Measurements from ENCODE around the gene SEMA6C.

Gene SEMA6C

GRCh38 chr1:151137789-151138188, 8.6 kb downstream of the SEMA6C start:
- Histone ChIP-seq H4K91ac (ENCODE audit: low read depth, low read length, poor library complexity) (no peak overlapping the region), H3K4me2 (ENCODE audit: insufficient read depth, low read length, poor library complexity, severe bottlenecking) (no peak overlapping the region), H2BK12ac (ENCODE audit: low read length) (no peak overlapping the region), H2BK5ac (ENCODE audit: low read length) (no peak overlapping the region), H2BK15ac (ENCODE audit: low read length) (no peak overlapping the region), H4K8ac (ENCODE audit: low read depth, low read length) (peak overlapping the region; percentile 82), H3K4ac (ENCODE audit: low read length) (no peak overlapping the region), H3K23ac (ENCODE audit: low read depth, low read length, poor library complexity) (no peak overlapping the region), H3K18ac (ENCODE audit: low read length) (no peak overlapping the region), H3K14ac (ENCODE audit: low read length) (no peak overlapping the region), H3K4me1 (ENCODE audit: control insufficient read depth in 2 of 2, insufficient read depth in 1 of 2, low read depth in 1 of 2, low read length in 2 of 2) (peaks cover 2 to 5% of the 10 kb centered on the region in 2 donors), H3K9ac (ENCODE audit: low read depth, low read length, poor library complexity) (no peak overlapping the region), H3K36me3 (replicated peaks in 1 of 2; ENCODE audit: control insufficient read depth in 2 of 2, insufficient read depth in 2 of 2, low read length in 2 of 2) (peaks cover 44 to 80% of the 10 kb centered on the region in 2 donors), H2AK5ac (ENCODE audit: low read depth, low read length) (no peak overlapping the region), H3K27ac (replicated peaks; ENCODE audit: low read length) (no peak overlapping the region), H3K79me1 (ENCODE audit: low read depth, low read length) (peaks cover 1% of the 10 kb centered on the region), H3K4me3 (ENCODE audit: low read length in 2 of 2) (no peak overlapping the region), H3K9me3 (replicated peaks in 1 of 2; ENCODE audit: control insufficient read depth in 2 of 2, insufficient read depth in 1 of 2, low read depth in 1 of 2, low read length in 2 of 2) (no peaks in the 10 kb centered on the region), H3K27me3 (ENCODE audit: control insufficient read depth in 3 of 3, insufficient read depth in 3 of 3, low read depth in 1 of 3, low read length in 3 of 3) (peaks cover 0 to 14% (median 0%) of the 10 kb centered on the region in 3 experiments), H2AFZ (ENCODE audit: low read length) (no peak overlapping the region), H2BK120ac (ENCODE audit: low read depth, low read length) (no peak overlapping the region)
- WGBS, 2 donors (ENCODE audit: extremely low coverage in 2 of 2, insufficient read length in 2 of 2, insufficient replicate concordance in 1 of 2): no CpG with 5 or more reads among the region's 7 CpGs
- no peak for DNase-seq (ENCODE audit: low spot score)

DNA sequence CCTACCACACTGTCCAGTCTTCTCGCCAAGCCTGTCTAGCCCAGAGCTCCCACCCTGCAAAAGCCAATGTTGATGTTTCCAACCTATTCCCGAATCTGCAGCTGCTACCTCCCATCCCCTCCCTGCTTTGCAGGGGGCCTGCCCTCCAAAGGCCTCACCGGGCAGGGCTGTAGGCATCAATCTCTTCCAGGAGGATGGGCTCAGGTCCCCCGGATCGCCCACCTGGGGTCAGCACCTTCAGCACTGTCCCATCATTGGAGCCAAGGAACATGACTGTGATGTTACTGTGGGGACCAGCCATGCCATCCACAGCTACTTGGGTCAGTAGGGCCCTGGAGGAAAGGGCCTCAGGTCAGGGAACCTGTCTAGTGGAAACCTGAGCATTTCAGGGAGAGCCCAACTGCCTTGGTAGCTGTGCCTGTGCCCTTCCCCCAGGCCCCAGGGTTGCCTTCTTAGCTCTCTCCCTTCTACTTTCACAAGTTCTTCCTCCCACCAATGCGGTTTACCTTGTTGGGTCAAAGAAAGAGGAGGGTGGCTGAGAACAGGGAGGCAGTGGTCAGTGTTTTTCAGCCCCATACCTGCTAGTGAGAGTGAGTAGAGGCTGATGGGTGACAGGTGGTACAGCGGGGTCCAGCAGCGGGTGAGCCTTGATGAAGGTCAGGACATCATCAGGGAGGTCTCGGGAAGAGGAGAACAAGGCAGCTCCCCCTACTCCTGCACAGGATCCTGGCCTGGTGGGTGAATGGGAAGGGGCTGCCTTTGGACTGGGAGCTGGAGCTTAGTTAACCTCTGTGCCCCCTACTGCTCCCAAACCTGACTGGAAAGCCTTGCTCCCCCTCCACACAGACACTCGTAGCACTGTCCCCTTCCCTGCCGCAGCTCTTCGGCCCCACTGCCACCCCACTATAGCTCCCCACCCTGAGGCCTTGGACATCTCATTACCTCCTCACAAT, 10.7 kb downstream of the SEMA6C start:
- Histone ChIP-seq H3K36me3 (replicated peaks in 1 of 2; ENCODE audit: control insufficient read depth in 2 of 2, insufficient read depth in 2 of 2, low read length in 2 of 2) (peaks cover 42 to 79% of the 10 kb centered on the region in 2 donors), H2BK15ac (ENCODE audit: low read length) (no peak overlapping the region), H3K79me1 (ENCODE audit: low read depth, low read length) (peaks cover 1% of the 10 kb centered on the region), H3K27me3 (ENCODE audit: control insufficient read depth in 3 of 3, insufficient read depth in 3 of 3, low read depth in 1 of 3, low read length in 3 of 3) (peaks cover 0 to 27% (median 5%) of the 10 kb centered on the region in 3 experiments), H2AFZ (ENCODE audit: low read length) (no peak overlapping the region), H3K4me1 (ENCODE audit: control insufficient read depth in 2 of 2, insufficient read depth in 1 of 2, low read depth in 1 of 2, low read length in 2 of 2) (peaks cover 0 to 8% of the 10 kb centered on the region in 2 donors), H3K4me2 (ENCODE audit: insufficient read depth, low read length, poor library complexity, severe bottlenecking) (no peak overlapping the region), H3K4me3 (ENCODE audit: low read length in 2 of 2) (no peak overlapping the region), H3K27ac (replicated peaks; ENCODE audit: low read length) (no peak overlapping the region), H3K14ac (ENCODE audit: low read length) (no peak overlapping the region), H2BK12ac (ENCODE audit: low read length) (no peak overlapping the region), H4K91ac (ENCODE audit: low read depth, low read length, poor library complexity) (no peak overlapping the region), H4K8ac (ENCODE audit: low read depth, low read length) (no peak overlapping the region), H2BK5ac (ENCODE audit: low read length) (no peak overlapping the region), H3K9me3 (replicated peaks in 1 of 2; ENCODE audit: control insufficient read depth in 2 of 2, insufficient read depth in 1 of 2, low read depth in 1 of 2, low read length in 2 of 2) (no peaks in the 10 kb centered on the region), H2BK120ac (ENCODE audit: low read depth, low read length) (no peak overlapping the region), H3K4ac (ENCODE audit: low read length) (no peak overlapping the region), H3K9ac (ENCODE audit: low read depth, low read length, poor library complexity) (no peak overlapping the region), H3K23ac (ENCODE audit: low read depth, low read length, poor library complexity) (no peak overlapping the region), H2AK5ac (ENCODE audit: low read depth, low read length) (no peak overlapping the region), H3K18ac (ENCODE audit: low read length) (no peak overlapping the region)
- DNase-seq (ENCODE audit: low spot score): no peak
- WGBS, 2 donors (ENCODE audit: extremely low coverage in 2 of 2, insufficient read length in 2 of 2, insufficient replicate concordance in 1 of 2): no CpG with 5 or more reads among the region's 12 CpGs

DNA sequence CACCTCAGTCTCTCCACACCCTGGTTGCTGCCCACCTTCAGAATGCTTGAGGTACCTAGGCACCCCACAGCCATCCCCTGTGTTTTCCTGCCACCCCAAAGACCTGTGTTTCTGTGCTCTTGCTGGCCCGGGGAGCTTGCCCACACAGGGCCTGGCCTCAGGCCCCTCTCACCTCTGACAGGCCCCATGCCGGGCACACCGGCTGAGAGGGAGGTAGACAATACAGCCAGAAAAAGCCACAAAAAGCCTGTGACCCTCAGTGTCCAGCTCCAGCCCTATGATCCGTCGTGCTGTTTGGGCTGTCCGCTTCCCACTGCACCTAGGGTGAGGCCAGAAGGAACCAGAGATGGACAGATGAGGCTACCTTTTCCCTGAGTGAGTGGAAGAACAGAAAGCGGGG, 11.4 kb downstream of the SEMA6C start:
- DNase-seq (ENCODE audit: low spot score): no peak
- peaks cover 40 to 75% of the 10 kb centered on the region in 2 donors for H3K36me3 ChIP-seq (replicated peaks in 1 of 2; ENCODE audit: control insufficient read depth in 2 of 2, insufficient read depth in 2 of 2, low read length in 2 of 2)
- no CpG with 5 or more reads among the region's 7 CpGs for WGBS, 2 donors (ENCODE audit: extremely low coverage in 2 of 2, insufficient read length in 2 of 2, insufficient replicate concordance in 1 of 2)

GRCh38 chr1:151134396-151134795, 12.0 kb downstream of the SEMA6C start:
- Histone ChIP-seq H2BK12ac (ENCODE audit: low read length) (no peak overlapping the region), H4K91ac (ENCODE audit: low read depth, low read length, poor library complexity) (no peak overlapping the region), H3K36me3 (replicated peaks in 1 of 2; ENCODE audit: control insufficient read depth in 2 of 2, insufficient read depth in 2 of 2, low read length in 2 of 2) (peaks cover 36 to 69% of the 10 kb centered on the region in 2 donors), H3K9ac (ENCODE audit: low read depth, low read length, poor library complexity) (no peak overlapping the region), H3K4me2 (ENCODE audit: insufficient read depth, low read length, poor library complexity, severe bottlenecking) (no peak overlapping the region), H2AFZ (ENCODE audit: low read length) (no peak overlapping the region), H3K23ac (ENCODE audit: low read depth, low read length, poor library complexity) (no peak overlapping the region), H3K27me3 (ENCODE audit: control insufficient read depth in 3 of 3, insufficient read depth in 3 of 3, low read depth in 1 of 3, low read length in 3 of 3) (peaks cover 0 to 27% (median 5%) of the 10 kb centered on the region in 3 experiments), H3K79me1 (ENCODE audit: low read depth, low read length) (peaks cover 1% of the 10 kb centered on the region), H3K27ac (replicated peaks; ENCODE audit: low read length) (no peak overlapping the region), H2BK5ac (ENCODE audit: low read length) (no peak overlapping the region), H2AK5ac (ENCODE audit: low read depth, low read length) (no peak overlapping the region), H3K9me3 (replicated peaks in 1 of 2; ENCODE audit: control insufficient read depth in 2 of 2, insufficient read depth in 1 of 2, low read depth in 1 of 2, low read length in 2 of 2) (no peaks in the 10 kb centered on the region), H2BK120ac (ENCODE audit: low read depth, low read length) (no peak overlapping the region), H4K8ac (ENCODE audit: low read depth, low read length) (no peak overlapping the region), H3K18ac (ENCODE audit: low read length) (no peak overlapping the region), H3K4me3 (ENCODE audit: low read length in 2 of 2) (no peak overlapping the region), H3K14ac (ENCODE audit: low read length) (no peak overlapping the region), H2BK15ac (ENCODE audit: low read length) (no peak overlapping the region), H3K4me1 (ENCODE audit: control insufficient read depth in 2 of 2, insufficient read depth in 1 of 2, low read depth in 1 of 2, low read length in 2 of 2) (peaks cover 0 to 8% of the 10 kb centered on the region in 2 donors), H3K4ac (ENCODE audit: low read length) (no peak overlapping the region)
- DNase-seq (ENCODE audit: low spot score): no peak
- WGBS, 2 donors (ENCODE audit: extremely low coverage in 2 of 2, insufficient read length in 2 of 2, insufficient replicate concordance in 1 of 2): no CpG with 5 or more reads among the region's 3 CpGs

More for the DNA sequence above, 11.4 kb downstream of the SEMA6C start:
- Histone ChIP-seq H3K4ac (ENCODE audit: low read length) (no peak overlapping the region), H2BK120ac (ENCODE audit: low read depth, low read length) (no peak overlapping the region), H3K9ac (ENCODE audit: low read depth, low read length, poor library complexity) (no peak overlapping the region), H2BK12ac (ENCODE audit: low read length) (no peak overlapping the region), H3K14ac (ENCODE audit: low read length) (no peak overlapping the region), H3K79me1 (ENCODE audit: low read depth, low read length) (peaks cover 1% of the 10 kb centered on the region), H3K4me3 (ENCODE audit: low read length in 2 of 2) (no peak overlapping the region), H2BK5ac (ENCODE audit: low read length) (no peak overlapping the region), H2AK5ac (ENCODE audit: low read depth, low read length) (no peak overlapping the region), H3K18ac (ENCODE audit: low read length) (no peak overlapping the region), H2AFZ (ENCODE audit: low read length) (no peak overlapping the region), H4K91ac (ENCODE audit: low read depth, low read length, poor library complexity) (no peak overlapping the region), H2BK15ac (ENCODE audit: low read length) (no peak overlapping the region), H3K27me3 (ENCODE audit: control insufficient read depth in 3 of 3, insufficient read depth in 3 of 3, low read depth in 1 of 3, low read length in 3 of 3) (peaks cover 0 to 27% (median 5%) of the 10 kb centered on the region in 3 experiments), H3K4me1 (ENCODE audit: control insufficient read depth in 2 of 2, insufficient read depth in 1 of 2, low read depth in 1 of 2, low read length in 2 of 2) (peaks cover 0 to 8% of the 10 kb centered on the region in 2 donors), H3K4me2 (ENCODE audit: insufficient read depth, low read length, poor library complexity, severe bottlenecking) (no peak overlapping the region), H3K9me3 (replicated peaks in 1 of 2; ENCODE audit: control insufficient read depth in 2 of 2, insufficient read depth in 1 of 2, low read depth in 1 of 2, low read length in 2 of 2) (no peaks in the 10 kb centered on the region), H4K8ac (ENCODE audit: low read depth, low read length) (no peak overlapping the region), H3K23ac (ENCODE audit: low read depth, low read length, poor library complexity) (no peak overlapping the region), H3K27ac (replicated peaks; ENCODE audit: low read length) (no peak overlapping the region)

Measured in neuronal stem cell (in vitro differentiated cells).